Ureter (tissue), 1 donor: ENCODE data around the gene SEMA6C. TPM values are rescaled to one million over a fixed set of nuclear protein-coding genes. Genes with fewer than 3 reads are reported as not detected.

Experiments
- DNase-seq: peaks from one replicate; pipeline ENCODE4 v3.0.0-alpha.2; 2020; ENCODE audit warnings: low spot score
- total RNA-seq: library from RNA; stranded (reverse); gene quantifications from one replicate; pipeline ENCODE4 v1.2.4, GENCODE V29; 2023
- donor health status: DM: yes; HTN: yes; CAD: no.

Gene SEMA6C
- total RNA-seq, 1 donor from 2014 or later: 6.2 TPM

DNA sequence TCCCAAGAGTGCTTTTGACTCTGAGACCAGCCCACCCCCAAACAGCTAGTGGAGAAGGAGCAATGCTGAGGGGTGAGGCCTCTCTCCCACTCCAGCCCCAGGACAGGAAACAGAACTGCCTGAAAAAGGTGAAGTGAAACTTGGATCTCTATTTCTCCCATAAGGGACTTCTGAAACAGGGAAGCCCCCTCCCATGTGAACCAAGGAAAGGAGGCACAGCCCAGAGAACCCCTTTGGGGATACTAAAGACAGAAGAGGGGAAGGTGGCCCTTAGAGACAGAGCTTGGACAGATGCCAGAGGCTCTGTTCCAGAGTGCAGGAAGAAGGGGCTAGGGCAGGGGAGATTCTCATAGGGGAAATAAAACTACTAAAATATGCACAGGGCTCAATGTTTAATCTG, 12.9 kb upstream of the SEMA6C start:
- DNase-seq: no peak

DNA sequence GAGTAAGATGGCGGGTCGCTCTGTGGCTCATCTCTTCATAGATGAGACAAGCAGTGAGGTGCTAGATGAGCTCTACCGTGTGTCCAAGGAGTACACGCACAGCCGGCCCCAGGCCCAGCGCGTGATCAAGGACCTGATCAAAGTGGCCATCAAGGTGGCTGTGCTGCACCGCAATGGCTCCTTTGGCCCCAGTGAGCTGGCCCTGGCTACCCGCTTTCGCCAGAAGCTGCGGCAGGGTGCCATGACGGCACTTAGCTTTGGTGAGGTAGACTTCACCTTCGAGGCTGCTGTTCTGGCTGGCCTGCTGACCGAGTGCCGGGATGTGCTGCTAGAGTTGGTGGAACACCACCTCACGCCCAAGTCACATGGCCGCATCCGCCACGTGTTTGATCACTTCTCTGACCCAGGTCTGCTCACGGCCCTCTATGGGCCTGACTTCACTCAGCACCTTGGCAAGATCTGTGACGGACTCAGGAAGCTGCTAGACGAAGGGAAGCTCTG, 12.4 kb upstream of the SEMA6C start:
- DNase-seq: no peak

DNA sequence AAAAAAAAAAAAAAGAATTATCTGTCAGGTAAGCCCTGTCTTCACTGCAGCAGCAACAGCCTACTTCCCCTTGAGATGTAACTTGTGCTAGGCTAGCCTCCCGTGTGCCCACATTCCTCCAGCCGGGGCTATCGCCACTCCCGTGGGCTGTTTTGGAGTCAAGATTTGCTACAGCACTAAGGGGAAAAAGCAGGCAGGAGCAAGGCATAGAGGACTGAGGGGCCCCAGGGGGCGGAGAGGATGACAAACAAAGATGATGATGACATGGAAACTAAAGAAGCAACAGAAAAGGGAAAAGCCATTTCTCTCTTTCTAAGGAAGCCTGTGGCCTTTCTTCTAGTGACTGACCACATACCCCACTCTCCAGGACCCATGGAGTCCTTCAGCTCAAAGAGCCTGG, 11.9 kb upstream of the SEMA6C start:
- DNase-seq: no peak

DNA sequence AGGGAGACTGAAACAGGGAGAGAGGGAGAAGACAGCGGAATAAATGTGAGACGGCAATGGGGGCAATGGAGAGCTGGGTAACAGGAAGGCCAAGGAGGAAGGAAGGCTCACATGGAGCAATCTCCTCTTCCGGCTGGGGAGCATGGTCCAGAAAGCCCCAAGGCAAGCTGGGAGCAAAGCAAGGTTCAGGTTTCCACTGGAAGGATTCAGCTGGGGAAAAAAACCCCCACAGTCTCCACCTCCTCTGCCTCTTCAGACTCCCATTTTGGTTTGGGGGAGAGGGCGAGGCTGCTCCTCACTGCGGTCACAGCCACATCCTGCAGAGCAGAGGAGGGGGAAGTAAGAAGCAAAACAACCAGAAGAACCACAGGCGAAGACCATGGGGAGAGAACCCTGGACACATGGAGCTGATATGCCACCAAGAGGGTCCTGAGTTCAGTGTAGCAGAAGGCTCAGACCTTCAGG, 10.7 kb upstream of the SEMA6C start:
- no peak for DNase-seq

DNA sequence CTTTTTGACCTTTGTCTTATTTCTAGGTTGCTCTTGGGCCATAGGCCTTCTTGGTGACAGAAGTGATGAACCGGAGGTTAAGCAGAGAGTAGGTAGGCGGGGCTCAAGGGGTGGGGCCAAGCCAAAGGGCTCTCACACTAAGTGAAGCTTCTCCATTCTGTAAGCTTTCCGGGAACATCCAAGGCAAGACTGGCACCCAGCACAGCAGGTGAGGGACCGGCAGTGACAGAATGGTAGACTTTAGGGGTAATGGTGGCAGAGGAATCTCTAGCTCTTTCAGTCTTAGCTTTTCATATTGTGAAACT, 10.0 kb upstream of the SEMA6C start, which contains the start of gene TNFAIP8L2:
Gene TNFAIP8L2, plus strand, starts transcription at position 135 of the 305 bp plus-strand sequence. CDS start 2,049 bp downstream, outside the sequence.
- no peak for DNase-seq

DNA sequence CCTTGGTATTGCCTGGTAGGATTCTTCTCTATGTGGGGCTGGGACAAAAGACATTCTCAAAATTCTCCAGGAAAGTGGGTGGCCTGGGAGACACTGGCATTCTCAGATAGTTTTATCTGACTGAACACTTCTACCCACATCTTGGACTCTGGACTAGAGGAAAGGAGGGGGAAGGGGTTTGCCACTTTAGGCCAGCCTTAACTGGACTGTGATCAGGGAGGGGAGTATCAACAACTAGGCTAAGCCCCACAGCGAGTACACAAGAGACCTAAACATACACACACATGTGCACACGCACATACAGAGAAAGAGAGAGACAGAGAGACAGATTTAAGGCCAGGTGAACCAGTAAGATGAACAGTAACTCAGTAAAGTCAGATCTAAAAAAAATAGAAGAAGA, 1.2 kb upstream of the SEMA6C start:
- DNase-seq: no peak

DNA sequence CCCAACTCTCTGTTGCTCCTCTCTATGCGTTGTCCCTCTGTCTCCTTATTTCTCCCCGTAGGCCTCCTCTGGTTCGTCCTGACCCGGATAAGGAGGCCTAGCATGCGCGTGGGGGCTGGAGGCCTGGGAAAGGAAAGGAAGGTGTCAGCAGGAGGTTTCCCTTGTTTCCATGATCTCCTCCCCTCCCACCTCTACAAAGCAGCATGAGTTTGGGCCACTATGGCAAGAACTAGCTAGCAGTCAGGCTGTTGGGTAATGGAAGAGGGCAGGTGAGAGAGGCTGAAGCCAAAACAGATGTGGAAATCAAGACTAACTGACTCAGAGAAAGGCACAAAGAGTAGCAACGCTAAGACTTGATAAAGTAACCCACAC, 687 bp upstream of the SEMA6C start:
- DNase-seq: no peak

DNA sequence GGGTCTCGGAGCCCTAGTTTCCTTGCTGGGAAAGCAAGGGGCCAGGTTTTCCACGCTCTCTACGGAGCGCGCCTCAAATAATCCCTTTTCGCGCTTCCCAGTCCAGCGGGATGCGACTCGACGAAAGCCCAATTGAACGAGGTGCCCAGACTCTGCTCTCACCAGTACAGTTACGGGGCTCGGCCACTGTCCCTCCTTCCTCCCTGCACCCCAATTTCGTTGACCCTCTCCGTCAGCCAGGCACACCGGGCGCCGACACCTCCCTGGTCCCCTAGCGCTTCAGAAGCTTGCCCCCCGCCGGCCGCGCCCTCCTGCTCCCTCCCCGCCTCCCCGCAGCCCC, 389 bp downstream of the SEMA6C start:
- DNase-seq: no peak

DNA sequence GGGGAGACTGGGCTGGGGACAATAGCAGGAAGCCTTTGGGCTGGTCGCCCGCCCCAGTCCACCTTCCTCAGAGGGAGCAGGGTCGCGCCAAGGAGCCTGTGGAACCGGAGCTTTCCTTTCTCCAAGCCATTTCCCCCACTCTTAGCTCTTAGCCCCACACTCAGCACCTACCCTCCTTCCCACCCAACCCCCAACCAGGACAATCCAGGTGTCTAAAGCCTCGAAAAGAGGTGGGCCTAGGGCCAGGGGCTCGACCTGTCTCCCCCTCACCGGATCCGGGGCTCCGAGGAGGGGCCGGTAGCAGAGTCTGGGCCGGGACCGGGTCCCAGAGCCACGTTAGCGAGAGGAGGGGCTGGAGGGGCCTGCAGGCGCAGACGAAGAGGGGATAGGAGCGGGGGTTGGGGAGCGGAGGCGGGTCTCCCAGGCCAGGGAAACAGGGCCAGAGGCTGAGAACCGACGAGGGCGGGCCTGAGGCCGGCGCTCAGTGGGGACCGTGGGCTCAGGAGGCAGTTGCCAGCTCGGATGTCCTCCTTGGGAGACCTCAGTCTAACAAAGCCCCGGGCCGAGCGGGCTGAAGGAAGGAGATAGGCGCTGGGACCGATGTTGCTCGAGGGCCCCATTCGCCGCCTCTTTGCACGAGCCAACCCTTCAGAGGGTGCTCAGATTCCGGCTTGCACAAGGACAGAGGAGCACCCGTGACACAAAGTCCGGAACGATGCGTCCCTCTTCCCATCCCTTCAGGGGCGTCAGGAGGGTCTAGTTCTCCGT, 943 bp downstream of the SEMA6C start:
- DNase-seq: no peak

DNA sequence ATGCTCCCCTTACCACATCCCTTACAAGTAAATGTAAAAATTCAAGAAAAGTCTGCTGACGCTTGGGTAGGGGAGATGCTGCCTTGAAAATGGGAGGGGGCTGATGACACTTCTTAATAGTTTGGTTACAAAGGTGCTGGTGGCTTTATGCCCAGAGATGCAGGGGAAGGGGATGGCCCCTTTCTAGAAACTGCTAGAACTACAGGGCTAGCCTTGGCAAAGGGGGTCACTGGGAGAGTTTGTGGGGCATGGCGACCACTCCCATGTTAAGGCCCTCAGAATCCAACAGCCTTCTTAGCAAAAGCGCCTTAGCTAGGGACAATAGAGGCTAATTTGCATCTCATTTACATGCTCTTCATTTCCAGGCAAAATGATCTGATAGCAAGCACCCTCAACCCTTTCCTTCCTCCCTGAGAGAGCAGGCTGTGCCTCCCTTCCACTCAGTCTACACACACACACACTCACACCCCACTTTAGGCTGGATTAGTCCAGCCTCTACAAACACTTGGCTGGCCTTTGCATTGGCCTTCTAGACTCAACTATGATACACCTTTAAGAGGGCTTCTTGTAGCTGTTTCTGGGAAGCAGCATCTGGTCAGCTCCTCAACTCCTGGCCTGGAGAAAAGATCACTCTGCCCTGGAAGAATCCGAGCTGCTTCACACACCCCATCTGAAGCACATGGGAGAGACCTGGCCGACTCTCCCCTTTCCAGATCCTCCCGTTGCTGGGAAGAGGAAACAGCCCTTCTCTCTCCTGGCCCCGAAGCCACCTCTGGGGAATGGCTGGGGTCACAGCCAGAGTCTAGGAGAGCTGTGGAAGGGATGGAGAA, 1.7 kb downstream of the SEMA6C start:
- DNase-seq: no peak

DNA sequence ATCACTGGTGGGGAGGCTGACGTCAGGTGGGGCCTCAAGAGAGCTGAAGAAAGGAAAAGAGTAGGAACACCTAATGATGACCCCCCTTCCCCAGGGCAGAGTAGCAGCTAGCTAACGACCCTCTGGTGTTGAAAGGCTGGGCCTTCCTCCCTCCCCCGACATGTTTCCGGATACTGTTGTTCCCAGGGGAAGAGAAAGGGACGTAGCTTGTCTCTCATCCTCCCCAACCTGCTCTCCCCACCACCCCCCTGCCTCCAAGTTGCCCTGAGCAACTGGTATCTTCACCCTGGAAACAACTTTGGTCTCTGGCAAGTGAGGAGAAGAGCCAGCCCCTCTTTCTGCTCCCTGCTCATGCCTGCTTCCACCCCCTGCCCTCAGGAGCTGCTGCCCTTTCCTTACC, 2.4 kb downstream of the SEMA6C start:
- DNase-seq: no peak

DNA sequence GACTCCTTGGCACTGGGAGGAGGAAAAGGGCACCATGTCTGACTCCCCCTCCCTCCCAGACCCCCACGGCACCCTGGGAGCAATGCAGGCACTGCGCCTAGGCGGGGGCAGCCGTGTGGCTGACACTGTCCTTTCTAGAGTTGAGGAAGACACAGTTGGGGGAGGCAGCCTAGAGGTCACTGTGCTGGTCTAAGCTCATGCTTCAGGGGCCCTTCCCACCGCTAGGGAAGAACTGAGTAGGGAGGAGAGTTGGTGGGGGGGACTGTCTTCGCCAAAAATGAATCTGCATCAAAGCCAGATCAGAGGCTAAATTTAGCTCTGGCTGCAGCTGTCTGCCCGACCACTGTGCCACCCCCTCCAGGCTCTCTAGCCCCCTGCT, 3.4 kb downstream of the SEMA6C start:
- DNase-seq: no peak

DNA sequence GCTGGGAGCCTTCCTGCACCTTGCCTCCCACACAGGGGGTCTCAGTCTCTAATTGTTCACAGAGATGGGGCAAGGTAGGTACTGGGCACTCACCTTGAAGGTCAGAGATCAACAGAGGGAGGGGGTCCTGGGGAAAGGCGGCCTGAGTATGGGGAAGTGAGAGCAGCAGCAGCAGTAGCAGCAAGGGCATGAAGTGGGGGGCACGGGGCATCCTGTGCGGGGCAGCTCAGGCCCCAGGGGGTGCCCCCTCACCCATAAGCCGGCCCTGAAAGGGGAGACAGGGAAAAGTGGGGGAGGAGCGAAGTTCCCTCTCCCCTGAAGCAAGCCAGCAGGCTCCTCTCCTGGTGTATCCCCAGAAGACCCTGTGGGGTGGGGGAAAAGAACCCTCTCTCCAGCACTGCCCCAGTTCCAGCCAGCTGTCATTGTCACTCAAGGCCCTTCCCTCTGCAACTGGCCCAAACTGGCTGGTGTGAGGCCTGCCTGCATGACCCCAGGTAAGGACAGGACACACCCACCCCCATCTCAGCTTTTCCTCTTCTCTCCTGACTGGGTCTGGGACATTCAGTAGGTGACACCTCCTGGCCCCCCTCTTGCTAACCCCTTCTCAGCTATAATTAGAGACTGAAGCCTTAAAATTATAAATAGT, 3.9 kb downstream of the SEMA6C start:
- no peak for DNase-seq

DNA sequence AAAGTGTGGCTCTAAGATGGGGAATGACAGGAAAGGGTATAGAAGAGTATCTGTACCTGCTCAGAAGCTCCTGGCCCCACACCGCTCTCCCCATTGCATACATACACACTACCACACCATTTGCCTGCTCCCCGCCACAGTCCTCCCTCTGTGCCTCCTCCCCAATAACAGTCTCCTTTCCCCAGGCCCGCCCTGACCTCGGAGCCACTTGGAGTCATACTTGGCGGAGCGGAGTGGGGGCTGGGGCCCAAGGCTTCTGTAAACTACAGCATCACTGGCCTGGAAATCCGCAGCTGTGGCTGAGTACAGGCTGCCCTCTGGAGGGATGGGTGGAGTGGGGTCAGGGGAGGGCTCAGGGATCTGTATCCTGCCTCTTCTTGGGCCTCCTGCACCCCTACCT, 8.6 kb downstream of the SEMA6C start:
- no peak for DNase-seq

DNA sequence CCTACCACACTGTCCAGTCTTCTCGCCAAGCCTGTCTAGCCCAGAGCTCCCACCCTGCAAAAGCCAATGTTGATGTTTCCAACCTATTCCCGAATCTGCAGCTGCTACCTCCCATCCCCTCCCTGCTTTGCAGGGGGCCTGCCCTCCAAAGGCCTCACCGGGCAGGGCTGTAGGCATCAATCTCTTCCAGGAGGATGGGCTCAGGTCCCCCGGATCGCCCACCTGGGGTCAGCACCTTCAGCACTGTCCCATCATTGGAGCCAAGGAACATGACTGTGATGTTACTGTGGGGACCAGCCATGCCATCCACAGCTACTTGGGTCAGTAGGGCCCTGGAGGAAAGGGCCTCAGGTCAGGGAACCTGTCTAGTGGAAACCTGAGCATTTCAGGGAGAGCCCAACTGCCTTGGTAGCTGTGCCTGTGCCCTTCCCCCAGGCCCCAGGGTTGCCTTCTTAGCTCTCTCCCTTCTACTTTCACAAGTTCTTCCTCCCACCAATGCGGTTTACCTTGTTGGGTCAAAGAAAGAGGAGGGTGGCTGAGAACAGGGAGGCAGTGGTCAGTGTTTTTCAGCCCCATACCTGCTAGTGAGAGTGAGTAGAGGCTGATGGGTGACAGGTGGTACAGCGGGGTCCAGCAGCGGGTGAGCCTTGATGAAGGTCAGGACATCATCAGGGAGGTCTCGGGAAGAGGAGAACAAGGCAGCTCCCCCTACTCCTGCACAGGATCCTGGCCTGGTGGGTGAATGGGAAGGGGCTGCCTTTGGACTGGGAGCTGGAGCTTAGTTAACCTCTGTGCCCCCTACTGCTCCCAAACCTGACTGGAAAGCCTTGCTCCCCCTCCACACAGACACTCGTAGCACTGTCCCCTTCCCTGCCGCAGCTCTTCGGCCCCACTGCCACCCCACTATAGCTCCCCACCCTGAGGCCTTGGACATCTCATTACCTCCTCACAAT, 10.7 kb downstream of the SEMA6C start:
- no peak for DNase-seq

DNA sequence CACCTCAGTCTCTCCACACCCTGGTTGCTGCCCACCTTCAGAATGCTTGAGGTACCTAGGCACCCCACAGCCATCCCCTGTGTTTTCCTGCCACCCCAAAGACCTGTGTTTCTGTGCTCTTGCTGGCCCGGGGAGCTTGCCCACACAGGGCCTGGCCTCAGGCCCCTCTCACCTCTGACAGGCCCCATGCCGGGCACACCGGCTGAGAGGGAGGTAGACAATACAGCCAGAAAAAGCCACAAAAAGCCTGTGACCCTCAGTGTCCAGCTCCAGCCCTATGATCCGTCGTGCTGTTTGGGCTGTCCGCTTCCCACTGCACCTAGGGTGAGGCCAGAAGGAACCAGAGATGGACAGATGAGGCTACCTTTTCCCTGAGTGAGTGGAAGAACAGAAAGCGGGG, 11.4 kb downstream of the SEMA6C start:
- no peak for DNase-seq

DNA sequence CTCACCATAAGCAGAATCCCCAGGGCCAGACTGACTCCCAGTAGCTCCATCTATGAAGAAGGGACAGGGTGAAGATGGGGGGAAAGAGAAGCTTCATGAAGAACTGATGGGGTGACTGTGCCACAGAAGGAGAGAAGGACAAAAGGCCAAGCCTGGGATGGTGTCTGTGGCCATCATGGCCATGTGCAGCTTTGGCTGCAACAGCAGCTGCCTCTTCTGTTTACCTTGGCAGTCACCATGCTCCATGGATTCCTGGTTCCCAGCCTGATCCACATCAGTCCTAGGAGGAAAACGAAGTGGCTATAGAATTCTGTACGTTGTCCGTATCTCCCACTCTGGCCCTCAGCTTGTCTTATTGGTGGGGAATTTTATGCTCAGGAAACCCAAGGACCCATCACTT, 12.0 kb downstream of the SEMA6C start:
- DNase-seq: no peak

DNA sequence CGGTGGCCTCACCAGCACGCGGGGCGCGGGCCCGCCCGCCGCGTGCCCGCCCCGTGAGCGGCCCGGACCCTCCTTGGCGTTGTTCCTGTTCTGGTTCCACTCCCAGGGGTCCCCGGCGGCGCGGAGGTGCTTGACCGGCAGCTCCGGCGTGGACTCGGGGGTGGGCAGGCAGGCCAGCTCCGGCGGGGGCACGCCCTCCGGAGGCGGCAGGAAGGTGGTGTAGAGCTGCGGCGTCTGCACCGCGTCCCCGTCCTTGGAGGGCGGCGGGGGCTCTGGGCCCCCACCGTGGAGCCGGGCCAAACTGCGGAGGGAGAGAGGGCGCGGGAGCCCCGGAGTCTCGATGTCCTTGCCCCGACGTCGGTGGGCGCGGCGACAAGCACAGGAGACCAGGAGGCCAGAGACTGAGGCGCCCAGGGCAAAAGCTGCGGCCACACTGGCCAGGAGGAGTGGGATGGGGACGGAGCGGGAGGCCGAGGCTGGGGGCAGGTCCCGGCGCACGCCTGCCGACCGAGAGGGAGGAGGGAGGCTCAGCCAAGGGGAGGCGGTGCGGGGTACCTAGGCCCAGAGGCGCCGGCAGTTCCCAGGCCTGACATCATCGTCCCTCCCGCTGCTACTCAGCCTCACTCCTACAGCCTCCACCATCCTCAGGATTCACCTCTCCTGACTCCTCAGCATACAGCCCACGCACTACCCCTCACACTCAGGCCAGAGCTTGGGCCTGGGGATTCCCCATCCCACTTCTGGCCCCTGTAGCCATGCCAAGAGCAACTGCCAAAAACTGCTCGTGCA, 13.2 kb downstream of the SEMA6C start:
- DNase-seq: no peak

DNA sequence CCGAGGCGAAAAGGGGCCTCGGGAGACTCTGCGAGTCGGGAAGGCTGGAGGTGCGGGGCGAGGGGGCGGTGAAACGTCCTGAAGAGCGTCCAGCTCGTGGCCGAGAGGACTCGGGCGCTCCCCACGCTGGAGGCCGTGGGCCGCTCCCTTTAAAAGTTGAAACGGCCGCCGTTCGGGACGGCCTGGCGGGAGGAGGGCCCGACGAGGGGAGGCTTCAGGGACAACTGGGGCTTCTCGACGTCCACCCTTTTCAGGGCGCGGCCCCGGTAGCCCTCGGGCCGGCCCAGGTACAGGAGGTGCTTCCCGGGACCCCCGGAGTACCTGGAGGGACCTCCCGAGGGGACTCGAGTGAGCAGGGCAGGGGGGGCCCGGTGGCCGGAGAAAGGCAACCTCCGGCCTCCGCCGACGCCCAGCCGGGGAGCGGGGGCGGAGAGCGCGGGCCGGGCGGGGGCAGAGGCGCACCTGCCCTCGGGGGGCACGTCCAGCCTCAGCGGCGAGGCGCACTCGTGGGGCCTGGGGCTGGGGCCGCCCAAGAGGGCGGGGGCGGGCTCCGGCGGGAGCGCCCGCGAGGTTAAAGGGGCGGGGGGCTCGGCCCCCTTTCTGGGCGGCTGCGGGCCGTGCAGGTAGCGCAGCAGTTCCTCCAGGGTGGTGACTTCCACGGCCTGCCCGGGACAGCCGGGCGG, 14.0 kb downstream of the SEMA6C start:
- no peak for DNase-seq

DNA sequence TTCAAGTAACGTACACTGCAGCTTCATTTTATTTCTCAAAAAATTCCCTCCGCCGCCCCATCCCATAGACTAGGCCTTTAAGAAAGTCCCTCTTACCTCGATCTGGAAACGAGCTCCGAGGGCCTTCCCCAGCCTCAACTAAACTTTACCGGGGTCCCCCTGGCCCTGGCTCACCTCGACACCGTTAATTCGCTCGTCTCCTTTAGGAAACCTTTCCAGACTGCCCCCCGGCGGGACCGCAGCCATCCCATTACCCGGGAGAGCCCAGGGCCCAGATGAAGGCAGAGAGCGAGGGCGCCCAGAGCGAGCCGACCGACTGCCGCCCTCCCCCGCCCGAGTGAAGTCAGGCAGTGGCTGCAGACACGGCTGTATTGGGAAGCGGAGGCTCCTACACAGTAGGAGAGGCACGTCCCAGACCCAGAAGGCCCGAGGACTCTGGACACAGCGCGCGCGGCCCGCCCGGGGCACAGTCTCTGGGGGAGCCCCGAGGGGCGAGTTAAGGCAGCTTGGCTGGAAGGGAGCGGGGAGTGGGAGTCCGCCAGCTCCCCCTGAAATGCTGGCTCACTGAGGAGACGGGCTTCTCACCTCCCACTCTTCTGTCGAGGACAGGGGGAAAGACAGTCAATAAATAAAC, 14.6 kb downstream of the SEMA6C start:
- no peak for DNase-seq
